ENCODE results near the gene TMEM131L. TPM values are rescaled to one million over a fixed set of nuclear protein-coding genes. Genes with fewer than 3 reads are reported as not detected.
"Not testable (repeated sequence)": the region's sequence is repeated elsewhere in the genome, so short reads cannot be mapped to it uniquely, and the experiment has no call there.

TMEM131L gene
- total and polyA plus RNA-seq, 9 donors = 3.6 to 18.4 (median 10.7) TPM

DNA sequence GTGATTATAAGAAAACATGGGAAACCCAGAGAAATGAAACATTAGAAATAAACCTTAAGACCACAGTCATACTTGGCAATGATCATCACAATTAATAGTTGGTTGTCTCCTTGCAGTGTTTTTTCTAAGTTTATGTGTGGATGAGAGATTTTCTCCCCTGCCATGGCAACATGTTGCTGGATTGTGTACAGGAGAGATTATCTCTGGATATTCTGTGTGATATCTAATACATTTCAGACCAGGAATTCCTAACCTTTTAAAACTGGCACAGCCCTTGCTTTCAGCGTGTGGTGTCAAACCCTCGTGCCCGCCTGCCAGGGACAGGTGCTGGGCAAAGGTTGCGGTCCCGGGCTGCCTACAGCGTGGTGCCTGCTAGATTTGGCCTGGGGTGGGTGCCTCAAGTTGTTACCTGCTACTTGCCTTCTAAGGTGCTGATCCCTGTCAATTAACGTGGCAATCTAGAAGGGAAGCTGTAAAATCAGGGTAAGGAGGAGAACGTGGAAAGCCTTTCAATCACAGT is 100.5 kb downstream of the TMEM131L start:
- Histone ChIP-seq H3K4me1 (ENCODE audit: insufficient read depth) (peaks cover 11% of the 10 kb centered on the region), H3K9me3 (no peaks in the 10 kb centered on the region), H3K27me3 (no peaks in the 10 kb centered on the region), H3K27ac (no peak overlapping the region), H3K36me3 (no peaks in the 10 kb centered on the region), H3K4me3 (no peak overlapping the region)
- TF ChIP-seq POLR2A (IDR thresholded peaks at IDR 0.05) = no peak
- TF ChIP-seq, protein P1, sequence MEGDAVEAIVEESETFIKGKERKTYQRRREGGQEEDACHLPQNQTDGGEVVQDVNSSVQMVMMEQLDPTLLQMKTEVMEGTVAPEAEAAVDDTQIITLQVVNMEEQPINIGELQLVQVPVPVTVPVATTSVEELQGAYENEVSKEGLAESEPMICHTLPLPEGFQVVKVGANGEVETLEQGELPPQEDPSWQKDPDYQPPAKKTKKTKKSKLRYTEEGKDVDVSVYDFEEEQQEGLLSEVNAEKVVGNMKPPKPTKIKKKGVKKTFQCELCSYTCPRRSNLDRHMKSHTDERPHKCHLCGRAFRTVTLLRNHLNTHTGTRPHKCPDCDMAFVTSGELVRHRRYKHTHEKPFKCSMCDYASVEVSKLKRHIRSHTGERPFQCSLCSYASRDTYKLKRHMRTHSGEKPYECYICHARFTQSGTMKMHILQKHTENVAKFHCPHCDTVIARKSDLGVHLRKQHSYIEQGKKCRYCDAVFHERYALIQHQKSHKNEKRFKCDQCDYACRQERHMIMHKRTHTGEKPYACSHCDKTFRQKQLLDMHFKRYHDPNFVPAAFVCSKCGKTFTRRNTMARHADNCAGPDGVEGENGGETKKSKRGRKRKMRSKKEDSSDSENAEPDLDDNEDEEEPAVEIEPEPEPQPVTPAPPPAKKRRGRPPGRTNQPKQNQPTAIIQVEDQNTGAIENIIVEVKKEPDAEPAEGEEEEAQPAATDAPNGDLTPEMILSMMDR (IDR thresholded peaks at IDR 0.05) = no peak
- TF ChIP-seq EP300 (IDR thresholded peaks at IDR 0.05) = no peak
- intact Hi-C loops (cut with DNase I) = no loop called here
- no peak for DNase-seq
- 96 to 99% (median 97%) methylated on average over 8 of the region's 8 CpGs for WGBS, 3 donors

DNA sequence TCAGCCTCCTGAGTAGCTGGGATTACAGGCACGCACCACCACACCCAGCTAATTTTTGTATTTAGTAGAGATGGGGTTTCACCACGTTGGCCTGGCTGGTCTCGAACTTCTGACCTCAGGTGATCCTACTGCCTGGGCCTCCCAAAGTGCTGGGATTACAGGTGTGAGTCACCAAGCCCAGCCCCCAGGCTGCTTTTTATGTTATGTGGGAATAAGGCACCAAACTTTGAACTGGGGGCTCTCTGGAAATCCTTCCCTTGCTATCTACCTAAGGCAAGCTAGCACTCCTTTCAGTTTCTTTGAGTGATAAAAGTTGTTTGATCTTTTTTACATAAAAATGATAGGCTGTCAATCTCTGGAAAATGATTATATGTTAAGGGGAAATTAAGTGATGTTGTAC is 101.5 kb downstream of the TMEM131L start:
- WGBS, 3 donors = 91 to 97% (median 92%) methylated on average over 3 of the region's 3 CpGs
- H3K4me1 ChIP-seq (ENCODE audit: insufficient read depth) = peaks cover 11% of the 10 kb centered on the region
- DNase-seq; H3K4me3 ChIP-seq; intact Hi-C loops (cut with DNase I); H3K27ac ChIP-seq; H3K9me3 ChIP-seq; H3K36me3 ChIP-seq; H3K27me3 ChIP-seq: not testable (repeated sequence)

DNA sequence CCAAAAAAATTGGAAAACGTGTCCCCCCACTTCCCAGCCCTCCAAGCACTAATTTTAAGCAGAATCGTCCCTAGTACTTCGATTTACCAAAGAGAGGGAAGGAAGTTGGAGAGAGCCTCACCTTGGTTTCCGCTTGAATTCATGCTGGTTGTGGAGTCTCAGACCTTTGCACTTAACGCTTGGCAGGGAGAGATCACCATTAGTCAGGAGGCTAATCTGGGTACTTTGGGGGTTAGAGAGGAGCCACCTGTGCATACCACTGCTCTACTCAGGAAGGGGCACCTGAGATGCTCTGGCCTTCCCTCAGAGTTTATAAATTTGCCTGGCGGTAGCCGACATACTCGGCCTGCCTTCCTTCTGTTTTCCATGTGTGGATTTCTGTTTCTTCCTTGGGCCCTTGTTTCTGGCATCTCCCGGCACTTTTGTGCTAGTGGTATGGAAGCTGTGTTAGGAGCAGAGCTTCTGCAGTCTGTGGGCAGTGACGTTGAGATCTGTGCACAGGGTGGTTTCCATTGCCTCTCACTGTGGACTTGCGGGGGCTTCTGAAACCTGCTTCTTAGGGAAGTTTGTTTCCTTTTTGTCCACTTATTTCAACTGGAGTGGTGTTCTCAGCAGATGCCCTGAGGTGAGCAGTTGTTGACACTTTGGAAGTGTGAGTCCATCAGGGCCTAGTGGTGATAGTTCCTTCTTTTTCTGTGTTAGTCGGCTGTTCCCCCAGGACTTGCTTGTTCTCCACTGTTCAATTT is 104.2 kb downstream of the TMEM131L start:
- 85 to 86% (median 85%) methylated on average over 12 of the region's 12 CpGs for WGBS, 3 donors
- peaks cover 11% of the 10 kb centered on the region for H3K4me1 ChIP-seq (ENCODE audit: insufficient read depth)
- no peak overlapping the region for H3K27ac ChIP-seq
- no peak overlapping the region for H3K4me3 ChIP-seq
- no peak for DNase-seq
- no peaks in the 10 kb centered on the region for H3K36me3 ChIP-seq
- H3K27me3 ChIP-seq = no peaks in the 10 kb centered on the region
- no peaks in the 10 kb centered on the region for H3K9me3 ChIP-seq
- intact Hi-C loops (cut with DNase I) = loop anchor here in 2 of 4 donors (5.0 to 10.0 kb wide), 2 partner anchors 103 to 426 kb away; partner anchors contain the start of gene TMEM131L (in 2 of the 2)
- TF ChIP-seq, protein P1 (IDR thresholded peaks at IDR 0.05) = no peak
- no peak for TF ChIP-seq EP300 (IDR thresholded peaks at IDR 0.05)
- no peak for TF ChIP-seq POLR2A (IDR thresholded peaks at IDR 0.05)

DNA sequence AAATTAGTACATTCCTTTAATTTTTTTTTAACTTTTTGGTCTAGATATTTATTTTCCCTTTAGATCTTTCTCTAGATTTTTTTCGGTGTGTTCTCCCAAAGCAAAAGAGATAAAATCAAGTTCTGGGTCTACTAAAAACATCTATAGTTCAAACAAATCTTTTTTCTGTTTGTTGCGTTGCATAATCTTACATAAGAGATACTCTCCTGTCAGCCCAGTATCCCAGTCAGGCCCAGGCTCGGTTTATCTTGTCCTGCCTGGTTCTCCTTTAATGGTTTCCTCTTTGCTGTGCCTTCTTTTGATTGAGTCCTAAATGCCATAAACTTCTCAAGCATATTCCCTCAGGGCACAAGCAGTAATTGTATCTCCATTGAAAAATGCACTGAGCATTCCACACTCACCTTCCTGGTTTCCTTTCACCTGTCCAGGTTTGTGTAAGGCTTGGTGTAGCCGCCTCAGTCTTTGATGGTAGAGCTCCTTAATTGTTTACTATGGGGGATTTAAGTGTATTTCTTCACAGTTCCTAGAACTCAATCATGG is 104.9 kb downstream of the TMEM131L start:
- no peak overlapping the region for H3K27ac ChIP-seq
- H3K9me3 ChIP-seq = no peaks in the 10 kb centered on the region
- H3K4me3 ChIP-seq = no peak overlapping the region
- intact Hi-C loops (cut with DNase I) = loop anchor here in 2 of 4 donors (5.0 to 10.0 kb wide), 2 partner anchors 104 to 426 kb away; partner anchors contain the start of gene TMEM131L (in 2 of the 2)
- no peaks in the 10 kb centered on the region for H3K36me3 ChIP-seq
- H3K27me3 ChIP-seq = no peaks in the 10 kb centered on the region
- TF ChIP-seq POLR2A (IDR thresholded peaks at IDR 0.05) (no peak), EP300 (IDR thresholded peaks at IDR 0.05) (no peak)
- TF ChIP-seq, protein P1 (IDR thresholded peaks at IDR 0.05) = no peak
- H3K4me1 ChIP-seq (ENCODE audit: insufficient read depth) = peaks cover 11% of the 10 kb centered on the region
- DNase-seq = no peak
- 94 to 95% (median 94%) methylated on average over 4 of the region's 4 CpGs for WGBS, 3 donors
